Posterior cingulate gyrus (tissue), 11 donors: ENCODE results near the gene WDFY2.
"Not testable (repeated sequence)": the region's sequence is repeated elsewhere in the genome, so short reads cannot be mapped to it uniquely, and the experiment has no call there.

Experiments
- DNase-seq, 10 donors: peaks; one replicate each; pipeline versions ENCODE4 v3.0.0 to v3.0.0-alpha.2; 2020 to 2021; ENCODE audit warnings: mixed read lengths in 3 of 10
- intact Hi-C: fragments of 100-400 bp; cut with DNase I; formaldehyde crosslinking; loops from one replicate; pipeline ENCODE4 v1.15.1; 2023

WDFY2 gene

DNA sequence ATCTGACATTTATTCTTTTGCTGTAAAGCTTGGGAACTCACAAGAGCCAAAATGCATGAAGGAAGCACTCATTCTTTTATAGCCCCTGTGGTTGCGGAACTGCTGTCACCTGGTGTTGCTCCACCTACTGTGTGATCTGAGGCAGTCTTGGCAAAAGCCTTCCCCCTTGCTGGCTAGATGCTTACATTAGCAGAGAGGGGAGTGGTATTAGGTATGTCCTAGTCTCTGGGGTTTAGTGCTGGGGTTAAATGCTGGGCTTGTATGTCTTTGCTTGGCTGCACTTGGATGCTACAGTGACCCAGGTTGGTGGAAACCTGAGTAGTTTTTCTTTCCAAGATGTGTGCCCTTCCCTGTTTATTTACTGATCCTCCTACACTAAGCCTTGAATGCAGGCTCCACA lies 99.3 kb downstream of the WDFY2 start:
- DNase-seq = no peak
- intact Hi-C loops = no loop called here

DNA sequence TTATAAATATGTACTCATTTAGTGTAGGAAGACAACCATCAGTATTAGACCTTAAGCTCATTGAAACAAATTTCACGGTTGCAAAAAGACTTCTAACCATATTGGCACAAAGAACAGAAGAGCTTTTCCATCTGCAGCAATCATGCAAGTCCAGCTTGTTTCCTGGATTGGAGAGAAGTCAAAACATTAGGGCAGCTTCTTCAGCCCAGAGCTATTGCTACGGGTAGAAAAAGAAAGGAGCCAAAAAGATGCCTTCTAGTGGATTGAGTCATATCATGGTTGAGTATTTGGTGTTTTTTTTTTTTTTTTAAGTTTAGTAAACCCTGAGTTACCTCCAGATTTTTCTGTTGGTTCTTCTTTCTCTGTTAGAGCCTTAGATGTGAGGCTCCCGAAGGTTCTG lies 99.8 kb downstream of the WDFY2 start:
- intact Hi-C loops = no loop called here

DNA sequence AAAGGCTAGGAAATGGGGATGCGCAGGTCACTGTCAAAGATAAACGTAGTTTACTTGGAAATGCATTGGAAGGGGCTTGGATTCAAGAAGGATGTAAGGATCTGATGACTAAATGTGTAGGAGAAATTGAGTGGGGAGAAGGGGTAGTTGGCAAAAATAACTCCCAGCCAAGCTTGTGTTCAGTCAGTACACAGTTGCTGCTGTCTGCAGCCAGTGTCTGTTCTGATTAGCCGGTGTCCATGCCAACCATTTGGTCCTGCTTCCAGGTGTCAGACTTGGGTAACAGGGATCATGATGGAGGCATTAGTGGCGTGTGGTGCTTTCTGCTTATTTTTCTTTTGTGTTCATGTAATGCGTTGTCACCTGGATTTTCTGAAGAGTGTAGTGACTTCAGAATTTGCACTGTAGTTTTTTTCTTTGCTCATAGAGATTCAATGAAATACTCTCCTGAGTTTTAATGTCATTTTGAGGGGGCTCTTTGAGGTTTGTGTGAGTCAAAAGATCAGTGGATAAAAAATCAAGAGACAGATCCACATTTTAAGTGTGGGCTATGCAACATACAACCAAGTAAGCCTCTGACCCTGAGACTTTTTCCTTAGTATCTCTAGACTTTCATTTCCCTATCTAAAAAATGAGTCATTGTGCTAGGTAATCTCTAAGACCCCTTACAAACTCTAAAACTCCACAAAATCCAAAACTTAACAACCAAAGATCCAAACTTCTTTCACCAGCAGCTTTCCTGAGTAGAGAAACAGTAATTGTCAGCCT lies 103.9 kb downstream of the WDFY2 start:
- peak in 2 of 10 donors; percentile 19 to 75 for DNase-seq
- intact Hi-C loops = loop anchor here (5.0 kb wide), 1 partner anchor 51 kb away; no protein-coding TSS in a partner anchor

More for the DNA sequence above, 99.8 kb downstream of the WDFY2 start:
- DNase-seq = no peak

DNA sequence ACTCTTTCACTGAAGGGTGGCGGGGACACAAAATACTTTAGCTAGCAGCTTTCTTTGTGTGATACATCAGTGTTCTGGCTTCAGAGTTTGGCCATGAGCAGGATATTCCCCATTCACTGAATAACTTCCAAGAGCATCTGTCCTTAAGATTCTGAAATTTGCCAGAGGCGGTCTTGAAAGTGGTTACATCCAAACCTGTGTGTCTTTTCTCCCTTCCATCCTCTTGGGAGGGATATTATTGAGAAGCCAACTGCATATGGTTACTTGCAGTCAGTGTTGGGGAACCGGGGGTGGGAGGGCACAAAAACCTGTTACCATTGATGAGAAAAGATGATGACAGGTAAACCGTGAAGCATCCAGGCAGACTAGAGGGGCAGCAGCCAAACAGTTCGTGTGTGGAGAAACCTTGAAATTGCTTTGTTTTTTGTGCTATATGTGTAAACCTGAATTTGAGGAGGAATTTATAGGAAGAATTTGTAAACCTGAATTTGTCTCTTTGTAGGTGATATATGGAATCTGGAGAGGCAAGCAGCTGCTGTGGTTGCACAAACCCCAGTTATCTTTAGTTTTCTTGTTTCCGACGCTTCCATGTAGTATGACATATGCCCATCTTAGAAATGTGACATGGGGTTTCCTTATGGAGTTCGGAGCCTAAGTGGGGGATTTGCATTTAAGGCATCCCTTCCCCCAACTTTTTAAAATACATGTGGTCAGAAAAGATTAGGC lies 104.8 kb downstream of the WDFY2 start:
- intact Hi-C loops = loop anchor here (5.0 kb wide), 1 partner anchor 52 kb away; no protein-coding TSS in a partner anchor
- DNase-seq = no peak

DNA sequence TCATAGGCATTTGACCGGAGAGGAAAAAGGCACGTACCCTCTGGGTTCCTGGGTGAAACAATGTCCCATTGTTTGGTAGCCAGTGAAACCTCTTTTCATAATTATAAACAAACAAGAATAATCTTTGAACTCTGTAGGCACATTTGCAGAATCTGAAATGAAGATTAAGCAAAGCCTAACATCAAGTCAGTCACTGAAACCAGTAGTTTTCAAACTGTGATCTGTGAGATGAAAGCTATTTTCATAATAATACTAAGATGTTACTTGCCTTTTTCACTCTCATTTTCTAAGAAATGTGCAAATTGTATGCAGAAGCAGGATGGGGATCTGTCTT lies 105.4 kb downstream of the WDFY2 start:
- DNase-seq = peak in 2 of 10 donors; percentile 19 to 73
- intact Hi-C loops = loop anchor here (5.0 kb wide), 1 partner anchor 52 kb away; no protein-coding TSS in a partner anchor

DNA sequence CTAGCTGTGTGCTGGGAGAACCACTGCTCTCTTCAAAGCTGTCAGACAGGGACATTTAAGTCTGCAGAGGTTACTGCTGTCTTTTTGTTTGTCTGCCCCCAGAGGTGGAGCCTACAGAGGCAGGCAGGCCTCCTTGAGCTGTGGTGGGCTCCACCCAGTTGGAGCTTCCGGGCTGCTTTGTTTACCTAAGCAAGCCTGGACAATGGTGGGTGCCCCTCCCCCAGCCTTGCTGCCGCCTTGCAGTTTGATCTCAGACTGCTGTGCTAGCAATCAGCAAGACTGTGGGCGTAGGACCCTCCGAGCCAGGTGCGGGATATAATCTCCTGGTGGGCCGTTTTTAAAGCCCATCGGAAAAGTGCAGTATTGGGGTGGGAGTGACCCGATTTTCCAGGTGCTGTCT lies 111.4 kb downstream of the WDFY2 start:
- intact Hi-C loops = not testable (repeated sequence)
- peak in 1 of 10 donors; percentile 40 for DNase-seq

DNA sequence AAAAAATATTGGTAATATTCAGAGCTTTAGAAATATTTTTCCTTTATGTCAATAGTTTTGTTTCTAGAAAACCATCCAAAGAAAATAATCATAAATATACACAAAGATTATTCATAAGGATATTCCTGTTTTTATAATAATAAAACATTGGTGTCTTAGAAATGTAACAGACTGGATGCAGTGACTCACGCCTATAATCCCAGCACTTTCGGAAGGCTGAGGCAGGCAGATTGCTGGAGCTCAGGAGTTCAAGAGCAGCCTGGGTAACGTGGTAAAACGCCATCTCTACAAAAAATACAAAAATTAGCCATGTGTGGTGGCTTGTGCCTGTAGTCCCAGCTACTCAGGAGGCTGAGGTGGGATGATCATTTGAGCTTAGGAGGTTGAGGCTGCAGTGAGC lies 112.9 kb downstream of the WDFY2 start:
- no peak for DNase-seq
- intact Hi-C loops = no loop called here

DNA sequence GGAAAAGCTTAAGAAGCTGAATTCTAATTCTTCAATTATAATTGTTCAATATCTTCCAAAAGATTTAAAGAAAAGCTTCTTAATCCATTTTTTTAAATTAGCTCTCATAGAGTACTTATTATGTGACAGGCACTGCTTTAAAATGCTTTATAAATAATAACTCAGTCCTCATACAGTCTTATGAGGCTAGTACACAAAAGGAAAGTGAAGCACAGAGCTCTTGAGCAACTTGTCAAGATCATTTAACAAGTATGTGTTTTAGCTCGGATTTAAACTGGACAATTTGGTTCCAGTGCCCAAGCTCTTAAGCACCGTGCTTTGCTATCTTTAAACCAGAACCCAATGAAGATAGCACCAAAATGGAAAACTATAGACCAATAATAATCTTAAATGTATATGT lies 113.6 kb downstream of the WDFY2 start:
- intact Hi-C loops = no loop called here
- DNase-seq = no peak

DNA sequence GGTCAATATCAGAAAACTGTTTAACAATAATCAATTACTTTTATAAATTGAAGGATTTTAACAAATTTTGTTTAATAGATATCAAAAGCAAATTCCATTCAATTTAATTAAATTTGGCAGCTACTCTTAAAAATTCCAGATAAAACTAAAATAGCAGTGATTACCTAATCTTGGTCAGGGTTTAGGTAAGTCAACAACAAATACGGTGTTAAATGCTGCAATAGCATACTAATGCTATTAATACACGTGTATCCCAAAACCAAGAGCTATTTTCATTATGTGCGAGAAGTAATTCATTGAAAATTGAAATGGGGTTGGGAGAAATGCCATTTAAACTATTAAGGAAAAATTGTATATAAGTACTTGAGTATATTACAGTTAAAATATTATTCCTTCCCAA lies 114.1 kb downstream of the WDFY2 start:
- intact Hi-C loops = no loop called here
- no peak for DNase-seq

DNA sequence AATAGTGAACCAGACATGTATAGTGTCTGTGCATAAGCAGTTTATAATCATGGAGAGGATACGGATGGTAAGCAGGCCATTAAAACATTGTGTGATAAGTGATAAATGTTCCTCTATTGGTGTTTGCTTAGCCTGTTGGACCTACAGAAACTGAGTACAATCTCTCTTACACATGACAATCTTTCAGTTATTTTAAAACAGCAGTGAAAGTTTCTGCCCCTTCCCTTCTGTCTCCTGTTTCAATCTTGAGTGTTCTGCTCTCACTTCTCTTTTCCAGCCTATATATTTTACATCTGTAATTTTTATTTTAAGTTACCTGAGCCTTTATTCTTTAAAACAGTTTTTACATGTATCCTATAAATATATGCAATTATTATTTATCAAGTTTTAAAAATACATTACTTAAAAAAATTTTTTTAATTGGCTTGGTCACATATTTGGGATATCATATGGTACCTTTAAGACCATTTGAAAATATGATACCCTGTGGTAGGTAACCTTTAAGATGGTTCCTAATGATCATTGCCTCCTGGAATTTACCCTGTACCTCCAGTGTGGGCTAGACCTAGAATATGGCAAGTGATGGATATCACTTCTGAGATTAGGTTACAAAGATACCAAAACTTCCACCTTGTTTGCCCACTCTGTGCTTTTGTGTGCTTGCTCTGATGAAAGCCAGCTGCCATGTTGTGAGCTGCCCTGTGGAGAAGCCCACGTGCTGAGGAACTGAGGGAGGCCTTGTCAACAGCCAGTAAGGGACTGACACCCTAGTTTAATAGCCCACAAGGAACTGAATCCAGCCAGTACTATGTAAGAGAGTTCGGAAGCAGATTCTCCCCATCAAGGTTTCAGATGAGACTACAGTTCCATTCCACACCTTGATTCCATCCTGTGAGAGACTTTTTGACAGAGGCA lies 120.4 kb downstream of the WDFY2 start:
- no peak for DNase-seq
- intact Hi-C loops = no loop called here

DNA sequence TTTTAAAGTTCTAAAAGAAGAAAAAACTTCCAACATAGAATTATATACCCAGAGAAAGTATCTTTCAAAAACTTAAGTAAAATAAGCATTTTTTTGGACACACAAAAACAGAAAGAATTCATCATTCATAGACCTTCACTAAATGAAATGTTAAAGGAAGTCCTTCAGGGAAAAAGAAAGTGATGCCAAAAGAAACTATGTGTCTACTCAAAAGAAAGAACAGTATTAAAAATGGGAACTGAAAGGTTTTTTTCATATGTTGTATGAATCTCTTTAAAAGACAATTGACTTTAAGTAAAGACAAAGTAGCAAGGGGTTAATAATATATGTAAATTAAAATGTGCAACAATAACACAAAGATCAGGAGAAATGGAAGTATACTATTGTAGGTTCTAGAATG lies 123.2 kb downstream of the WDFY2 start:
- DNase-seq = no peak
- intact Hi-C loops = no loop called here

DNA sequence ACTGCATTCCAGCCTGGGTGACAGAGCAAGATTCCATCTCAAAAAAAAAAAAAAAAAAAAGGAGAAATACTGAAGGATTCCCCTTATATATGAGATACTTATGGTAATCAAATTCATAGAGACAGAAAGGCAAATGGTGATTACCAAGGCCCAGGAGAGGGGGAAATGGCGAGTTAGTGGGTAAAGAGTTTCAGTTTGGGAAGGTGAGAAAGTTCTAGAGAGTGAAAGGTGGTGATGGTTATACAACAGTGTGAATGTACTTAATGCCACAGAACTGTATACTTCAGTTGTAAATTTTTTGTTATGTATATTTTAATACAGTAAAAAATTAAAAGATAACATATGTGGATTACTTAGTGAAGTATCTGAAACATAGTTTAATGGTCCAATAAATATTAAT lies 129.5 kb downstream of the WDFY2 start:
- DNase-seq = no peak
- intact Hi-C loops = no loop called here

DNA sequence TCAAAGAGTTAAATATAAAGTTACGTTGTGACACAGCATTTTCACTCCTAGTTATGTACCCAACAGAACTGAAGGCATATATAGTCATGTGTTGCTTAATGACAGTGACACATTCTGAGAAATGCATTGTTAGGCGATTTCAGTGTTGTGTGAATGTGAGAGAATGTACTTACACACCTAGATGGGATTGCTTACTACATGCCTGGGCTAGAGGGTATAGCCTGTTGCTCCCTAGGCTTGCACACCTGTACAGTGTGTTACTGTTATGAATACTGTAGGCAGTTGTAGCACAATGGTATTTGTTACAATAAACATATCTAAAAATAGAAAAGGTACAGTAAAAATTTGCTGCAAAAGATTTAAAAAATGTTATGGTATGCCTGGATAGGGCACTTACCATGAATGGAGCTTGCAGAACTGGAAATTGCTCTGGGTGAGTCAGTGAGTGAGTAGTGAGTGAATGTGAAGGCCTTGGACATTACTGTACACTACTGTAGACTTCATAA lies 130.5 kb downstream of the WDFY2 start:
- no peak for DNase-seq
- intact Hi-C loops = no loop called here

DNA sequence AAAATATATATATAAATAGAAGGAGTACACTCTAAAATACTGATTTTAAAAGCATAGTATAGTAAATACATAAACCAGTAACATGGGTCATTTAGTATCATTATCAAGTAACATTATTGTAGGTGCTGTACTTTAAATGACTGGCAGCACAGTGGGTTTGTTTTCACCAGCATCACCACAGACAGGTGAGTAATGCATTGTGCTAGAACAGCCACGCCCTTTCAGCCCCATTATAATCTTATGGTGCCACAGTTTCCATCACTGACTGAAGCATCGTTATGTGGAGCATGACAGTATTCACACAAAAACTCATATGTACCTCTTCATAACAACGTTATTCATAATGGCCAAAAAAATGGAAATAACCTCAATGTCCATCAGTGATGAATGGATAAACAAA lies 131.4 kb downstream of the WDFY2 start:
- no peak for DNase-seq
- intact Hi-C loops = no loop called here

DNA sequence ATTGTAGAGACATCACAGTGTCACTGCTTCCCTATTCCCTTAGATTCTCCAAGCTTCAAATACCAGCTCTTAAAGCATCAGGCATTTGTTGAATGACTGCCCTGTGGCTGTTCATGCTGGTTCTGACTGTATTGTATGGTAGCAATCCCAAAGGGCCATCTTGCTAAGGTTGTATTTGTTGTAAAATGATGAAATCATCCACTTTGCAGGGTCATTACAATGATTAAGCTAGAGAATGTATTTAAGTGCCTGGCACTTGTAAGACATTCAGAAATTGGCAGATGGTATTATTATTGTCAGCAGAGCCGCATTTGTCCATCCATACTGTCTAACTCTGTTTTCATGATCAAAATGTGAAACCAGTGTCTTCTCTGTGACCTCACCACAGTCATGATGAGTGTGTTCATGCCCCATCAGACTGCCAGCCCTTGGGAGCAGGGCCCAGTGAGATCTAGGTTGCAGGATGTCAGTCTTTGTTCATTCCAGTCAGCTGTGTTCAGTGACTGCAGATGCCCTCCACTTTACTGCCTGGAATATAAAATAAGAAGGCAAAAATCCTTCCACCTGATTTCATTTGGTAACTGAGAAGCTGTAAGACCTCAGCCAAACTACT lies 133.6 kb downstream of the WDFY2 start:
- no peak for DNase-seq
- intact Hi-C loops = no loop called here

DNA sequence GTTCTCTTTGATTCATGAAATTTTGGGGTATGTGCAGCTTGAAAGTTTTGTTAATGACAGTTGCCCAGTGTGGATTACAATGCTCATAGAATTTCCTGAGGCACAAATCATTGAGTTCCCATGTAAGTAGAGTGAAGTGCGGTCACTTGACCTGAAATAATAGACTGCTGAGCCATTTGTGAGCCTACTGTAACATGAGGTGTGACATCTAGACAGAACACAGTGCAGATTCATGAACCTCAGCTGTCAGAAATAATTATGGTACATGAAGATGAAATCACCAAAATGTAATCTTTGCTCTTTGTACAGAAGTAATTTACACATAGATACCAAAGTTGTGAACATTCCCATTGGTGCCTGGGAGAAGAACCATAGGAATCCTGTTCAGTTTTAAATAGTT lies 135.1 kb downstream of the WDFY2 start:
- DNase-seq = no peak
- intact Hi-C loops = no loop called here

DNA sequence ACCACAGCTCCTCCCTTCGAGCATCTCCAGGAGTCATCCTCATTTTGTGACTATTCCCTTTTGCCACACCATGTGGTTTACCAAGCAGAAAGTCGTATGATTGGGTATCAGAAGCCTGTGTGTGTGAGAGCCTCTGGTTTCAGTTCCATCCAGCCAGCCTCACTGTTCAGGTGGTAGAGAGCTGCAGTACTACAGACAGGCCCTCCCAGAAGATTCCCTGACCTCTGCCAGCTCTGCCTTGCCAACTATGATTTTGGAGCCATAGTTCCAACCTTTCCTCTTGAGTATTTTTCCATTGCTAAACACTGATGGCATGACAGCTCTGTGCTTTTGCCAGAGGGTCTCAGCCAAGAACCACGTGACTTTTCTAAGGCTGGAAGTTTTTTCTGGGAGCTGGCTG lies 137.2 kb downstream of the WDFY2 start:
- no peak for DNase-seq
- intact Hi-C loops = loop anchor here (5.0 kb wide), 1 partner anchor 84 kb away; no protein-coding TSS in a partner anchor

DNA sequence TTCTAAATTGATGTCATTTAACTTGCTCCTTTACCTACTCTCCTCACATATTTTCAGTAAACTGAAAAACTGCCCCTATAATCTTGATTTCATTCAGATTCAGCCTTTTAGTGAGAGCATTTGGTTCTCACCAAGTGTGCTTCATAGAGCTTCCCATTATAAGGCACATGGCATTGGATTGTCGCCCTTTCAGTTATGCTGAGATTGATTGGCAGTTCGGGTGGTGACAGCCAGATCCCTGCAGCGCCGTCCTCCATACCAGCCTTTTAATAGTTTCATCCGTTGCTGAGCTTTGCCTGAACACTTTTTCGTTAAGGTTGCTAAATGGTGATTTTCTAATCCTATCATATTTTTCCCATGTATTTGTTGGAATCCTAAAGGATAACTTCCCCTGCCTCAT lies 139.3 kb downstream of the WDFY2 start:
- peak in 1 of 10 donors; percentile 61 for DNase-seq
- intact Hi-C loops = loop anchor here (5.0 kb wide), 1 partner anchor 86 kb away; no protein-coding TSS in a partner anchor

DNA sequence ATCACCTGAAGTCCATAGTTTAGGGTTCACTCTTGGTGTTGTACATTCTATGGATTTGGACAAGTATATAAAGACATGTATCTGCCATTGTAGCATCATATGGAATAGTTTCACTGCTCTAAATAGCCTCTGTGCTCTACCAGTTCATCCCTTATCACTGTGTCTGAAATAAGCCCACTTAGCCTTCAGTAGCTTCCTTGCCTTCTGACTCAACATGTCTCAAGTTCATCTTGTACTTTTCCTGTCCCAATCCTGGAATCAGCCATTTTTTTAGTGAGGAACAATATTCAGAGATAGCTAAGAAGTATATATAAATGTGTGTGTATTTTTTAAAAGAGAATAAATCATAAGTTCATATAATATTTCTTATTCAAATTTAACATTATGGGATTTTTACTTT lies 140.5 kb downstream of the WDFY2 start:
- intact Hi-C loops = loop anchor here (5.0 kb wide), 1 partner anchor 87 kb away; no protein-coding TSS in a partner anchor
- no peak for DNase-seq
